Vagina (tissue), 2 donors: ENCODE data around the gene DDN. TPM values are rescaled to one million over a fixed set of nuclear protein-coding genes. Genes with fewer than 3 reads are reported as not detected.

Experiments
- DNase-seq, 2 donors: peaks; one replicate each; pipeline ENCODE4 v3.0.0-alpha.2; 2017; ENCODE audit errors: extremely low spot score in 2 of 2
- H3K27ac ChIP-seq: fragments of 200-600 bp; sonication (generic); one replicate; pipeline ENCODE4 v1.5.1; 2019
- H3K27me3 ChIP-seq: fragments of 200-600 bp; sonication (generic); one replicate; pipeline ENCODE4 v1.5.1; 2019
- H3K36me3 ChIP-seq, 2 donors: fragments of 200-600 bp; sonication (generic); one replicate each; pipeline ENCODE4 v1.5.1; 2017 to 2019
- H3K4me1 ChIP-seq: fragments of 200-600 bp; sonication (generic); one replicate; pipeline ENCODE4 v1.5.1; 2019
- H3K4me3 ChIP-seq, 2 donors: fragments of 200-600 bp; sonication (generic); 1 replicate in 1 of 2; 2 replicates in 1 of 2; pipeline ENCODE4 v1.5.1; 2016 to 2019
- H3K9me3 ChIP-seq: fragments of 200-600 bp; sonication (generic); one replicate; pipeline ENCODE4 v1.5.1; 2019
- CTCF ChIP-seq, 3 experiments: fragments of 450-650 bp in 2 of 3; fragments of 200-600 bp in 1 of 3; sonication (generic) in 1 of 3; IDR thresholded peaks; one replicate each; pipeline ENCODE4 v1.5.1; 2017 to 2019; ENCODE audit warnings: antibody characterized with exemption in 3 of 3, mild to moderate bottlenecking in 2 of 3, moderate library complexity in 2 of 3
- POLR2A ChIP-seq, 2 donors: fragments of 450-650 bp; IDR thresholded peaks; one replicate each; pipeline ENCODE4 v1.6.1; 2017; ENCODE audit warnings: antibody characterized with exemption in 2 of 2, mild to moderate bottlenecking in 2 of 2, moderate library complexity in 2 of 2
- POLR2AphosphoS5 ChIP-seq, 2 donors: sonication (generic); formaldehyde crosslinking; IDR thresholded peaks; one replicate each; pipeline ENCODE4 v1.9.0; 2017; ENCODE audit warnings: antibody characterized with exemption in 2 of 2, mild to moderate bottlenecking in 2 of 2, low read depth in 1 of 2; ENCODE audit not compliant: insufficient read depth in 1 of 2
- intact Hi-C: fragments of 100-400 bp; cut with DNase I; formaldehyde crosslinking; loops from one replicate; pipeline ENCODE4 v1.15.1; 2023
- total RNA-seq: library from RNA; depleted of rRNA; stranded (reverse); fragments of >200 nt; gene quantifications from one replicate; pipeline ENCODE4 v1.2.3, GENCODE V29; 2016

The DDN gene
- total RNA-seq, 1 donor from 2014 or later = not detected

GRCh38 chr12:48960834-48961233 is 38.3 kb downstream of the DDN start:
- H3K27me3 ChIP-seq = no peaks in the 10 kb centered on the region
- H3K36me3 ChIP-seq = no peaks in the 10 kb centered on the region
- TF ChIP-seq POLR2A (IDR thresholded peaks at IDR 0.05) (no peak), CTCF (IDR thresholded peaks at IDR 0.05) (no peak), POLR2AphosphoS5 (IDR thresholded peaks at IDR 0.05; ENCODE audit: insufficient read depth in 1 of 2, low read depth in 1 of 2) (no peak)
- no peak for DNase-seq
- no peak overlapping the region for H3K27ac ChIP-seq
- no peak overlapping the region for H3K4me3 ChIP-seq
- intact Hi-C loops = no loop called here
- peaks cover 12% of the 10 kb centered on the region for H3K4me1 ChIP-seq
- no peaks in the 10 kb centered on the region for H3K9me3 ChIP-seq

GRCh38 chr12:48958049-48958388 is 41.2 kb downstream of the DDN start:
- TF ChIP-seq POLR2A (IDR thresholded peaks at IDR 0.05) (no peak), CTCF (IDR thresholded peaks at IDR 0.05) (no peak), POLR2AphosphoS5 (IDR thresholded peaks at IDR 0.05; ENCODE audit: insufficient read depth in 1 of 2, low read depth in 1 of 2) (no peak)
- no peaks in the 10 kb centered on the region for H3K9me3 ChIP-seq
- no peak overlapping the region for H3K27ac ChIP-seq
- H3K36me3 ChIP-seq = no peaks in the 10 kb centered on the region
- H3K4me3 ChIP-seq = peak overlapping the region in 1 of 2 donors; percentile 90
- intact Hi-C loops = no loop called here
- H3K27me3 ChIP-seq = no peaks in the 10 kb centered on the region
- peaks cover 25% of the 10 kb centered on the region for H3K4me1 ChIP-seq
- no peak for DNase-seq

- DNase-seq = no peak
- Histone ChIP-seq H3K27me3 (no peaks in the 10 kb centered on the region), H3K4me1 (peaks cover 25% of the 10 kb centered on the region), H3K4me3 (peak within 1 kb of the TSS; percentile 90 to 94), H3K27ac (peak within 1 kb of the TSS; percentile 83), H3K36me3 (peaks cover 0 to 5% of the 10 kb centered on the region in 2 donors), H3K9me3 (no peaks in the 10 kb centered on the region)
- intact Hi-C loops = no loop called here
- no peak for TF ChIP-seq CTCF (IDR thresholded peaks at IDR 0.05)
- TF ChIP-seq POLR2A (IDR thresholded peaks at IDR 0.05) = peak in 1 of 2 donors; percentile 56
- TF ChIP-seq POLR2AphosphoS5 (IDR thresholded peaks at IDR 0.05; ENCODE audit: insufficient read depth in 1 of 2, low read depth in 1 of 2) = peak; percentile 47 to 83
These were observed 41.8 kb downstream of the DDN start, which contains the start of gene ARF3 for GRCh38 chr12:48957141-48958048. TSS of gene ARF3 (minus strand) at chr12:48957487. CDS start at chr12:48941095, 16,392 bp downstream.

- Histone ChIP-seq H3K9me3 (no peaks in the 10 kb centered on the region), H3K27ac (peak overlapping the region; percentile 83), H3K36me3 (peaks cover 0 to 5% of the 10 kb centered on the region in 2 donors), H3K4me1 (peaks cover 25% of the 10 kb centered on the region), H3K4me3 (peak overlapping the region; percentile 90 to 94), H3K27me3 (no peaks in the 10 kb centered on the region)
- peak in 1 of 3 experiments; percentile 1 for TF ChIP-seq CTCF (IDR thresholded peaks at IDR 0.05)
- no peak for TF ChIP-seq POLR2A (IDR thresholded peaks at IDR 0.05)
- TF ChIP-seq POLR2AphosphoS5 (IDR thresholded peaks at IDR 0.05; ENCODE audit: insufficient read depth in 1 of 2, low read depth in 1 of 2) = peak in 1 of 2 donors; percentile 82
- peak in 1 of 2 donors; percentile 96 for DNase-seq
- intact Hi-C loops = no loop called here
These were observed 42.7 kb downstream of the DDN start for GRCh38 chr12:48956279-48957140.
